HG03025 (cell line): ENCODE results near the gene DIPK1B.
"Not testable (repeated sequence)": the region's sequence is repeated elsewhere in the genome, so short reads cannot be mapped to it uniquely, and the experiment has no call there.

Source experiments
- ATAC-seq: cut with Tn5 transposase; IDR thresholded peaks from one replicate; pipeline ENCODE4 v1.9.1; 2021; ENCODE audit warnings: mild to moderate bottlenecking, moderate library complexity; ENCODE audit not compliant: unreplicated experiment, low FRiP score

The DIPK1B gene

DNA sequence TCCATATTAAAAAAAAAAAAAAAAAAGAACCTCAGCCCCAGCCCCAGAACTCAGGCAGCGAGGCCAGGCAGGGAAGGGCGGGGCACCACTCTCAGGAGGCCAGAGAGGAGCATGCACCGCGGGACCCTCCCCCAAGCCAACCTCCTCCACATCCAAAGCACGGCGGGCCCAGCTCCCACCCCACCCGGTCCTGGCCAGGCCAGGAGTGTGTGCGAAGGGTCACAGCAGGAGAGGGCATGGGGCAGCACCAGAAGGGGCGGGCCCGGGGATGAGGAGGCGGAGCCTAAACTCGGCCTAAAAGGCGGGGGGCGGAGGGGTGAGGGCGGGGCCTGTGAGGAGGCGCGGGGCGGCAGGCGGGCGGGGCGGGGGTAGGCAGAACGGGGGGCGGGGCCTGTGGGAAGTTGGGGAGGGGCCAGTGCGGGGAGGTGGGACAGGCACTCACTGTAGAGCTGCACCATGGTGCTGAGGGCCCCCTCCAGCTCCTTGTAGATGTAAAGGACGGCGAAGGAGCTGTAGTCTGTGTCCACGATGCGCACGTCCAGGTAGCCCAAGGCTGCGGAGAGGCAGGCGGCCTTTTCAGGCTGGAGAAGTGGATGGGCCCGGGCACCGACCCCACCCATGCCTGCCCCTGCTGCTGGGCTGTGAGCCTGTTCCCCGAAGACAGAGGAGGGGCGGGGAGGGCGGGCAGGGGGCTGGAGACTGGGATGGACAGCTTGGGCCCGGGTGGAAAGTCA lies 50.7 kb downstream of the DIPK1B start:
- ATAC-seq, result no peak

DNA sequence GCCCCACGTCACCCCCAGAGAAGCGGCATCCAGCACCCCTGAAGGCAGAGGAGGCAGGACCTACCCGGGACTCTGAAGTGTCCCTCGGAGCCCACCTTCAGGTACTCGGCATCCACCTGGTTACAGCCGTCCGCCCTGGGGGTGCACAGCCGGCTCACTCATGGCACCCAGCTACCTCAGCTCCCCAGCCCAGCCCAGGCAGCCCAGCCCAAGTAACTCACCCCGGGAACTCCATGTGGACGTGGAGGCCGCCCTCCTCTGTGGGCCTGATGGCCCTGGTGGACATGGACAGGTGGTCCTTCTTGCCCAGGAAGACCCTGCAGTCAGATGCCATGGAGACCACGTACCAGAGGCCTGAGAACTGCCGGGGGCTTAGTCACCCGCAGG lies 51.3 kb downstream of the DIPK1B start:
- ATAC-seq, result no peak

DNA sequence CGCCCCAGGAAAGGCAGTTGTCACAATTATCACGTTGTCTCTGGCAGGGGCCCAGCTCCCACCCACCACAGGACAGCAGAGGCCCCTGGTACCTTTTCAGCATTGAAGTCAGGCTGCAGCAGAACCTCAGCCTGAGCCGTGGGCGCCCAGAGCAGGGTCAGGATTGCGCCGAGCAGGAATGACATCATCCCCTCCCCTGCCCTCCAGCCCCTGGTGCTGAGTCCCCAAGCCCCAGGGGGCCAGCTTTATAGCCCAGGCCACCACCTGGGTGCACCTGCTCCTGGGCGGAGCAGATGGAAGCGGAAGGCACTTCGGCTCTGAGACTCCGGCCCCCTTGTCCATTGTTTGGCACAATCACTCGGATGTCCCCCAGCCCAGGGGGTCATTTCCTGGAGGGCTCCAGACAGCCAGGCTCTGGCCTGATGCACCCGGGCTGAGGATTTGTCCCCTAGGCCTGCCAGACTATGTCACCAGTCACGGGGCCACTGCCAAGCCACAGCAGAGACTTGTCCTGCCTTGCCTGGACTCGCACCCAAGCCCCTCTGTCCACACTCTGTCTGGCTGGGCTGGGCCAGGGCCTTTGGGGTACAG lies 52.0 kb downstream of the DIPK1B start, which contains the start of gene LCN15:
Gene LCN15, minus strand, starts transcription at position 218 of the 591 bp plus-strand sequence. Its CDS starts 30 bp downstream, at position 188.
- no peak for ATAC-seq

DNA sequence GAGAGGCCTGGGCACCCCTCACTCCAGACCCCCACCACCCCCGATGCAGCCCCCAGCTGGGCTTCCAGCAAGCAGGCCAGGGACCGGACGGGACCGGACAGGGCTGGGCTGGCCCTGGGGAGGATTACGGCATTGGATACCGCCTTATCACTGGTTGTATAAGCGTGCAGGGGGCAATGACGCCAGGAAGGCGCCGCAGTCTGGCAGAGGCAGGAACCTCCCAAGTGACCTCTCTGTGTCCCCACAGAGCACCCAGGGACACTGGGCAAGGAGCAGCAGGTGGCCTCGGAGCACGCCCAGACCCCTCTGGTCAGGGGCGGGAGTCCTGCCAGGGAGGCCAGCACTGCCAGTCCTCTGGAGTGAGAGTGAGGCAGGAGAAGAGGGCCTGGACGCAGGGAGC lies 52.7 kb downstream of the DIPK1B start:
- no peak for ATAC-seq

DNA sequence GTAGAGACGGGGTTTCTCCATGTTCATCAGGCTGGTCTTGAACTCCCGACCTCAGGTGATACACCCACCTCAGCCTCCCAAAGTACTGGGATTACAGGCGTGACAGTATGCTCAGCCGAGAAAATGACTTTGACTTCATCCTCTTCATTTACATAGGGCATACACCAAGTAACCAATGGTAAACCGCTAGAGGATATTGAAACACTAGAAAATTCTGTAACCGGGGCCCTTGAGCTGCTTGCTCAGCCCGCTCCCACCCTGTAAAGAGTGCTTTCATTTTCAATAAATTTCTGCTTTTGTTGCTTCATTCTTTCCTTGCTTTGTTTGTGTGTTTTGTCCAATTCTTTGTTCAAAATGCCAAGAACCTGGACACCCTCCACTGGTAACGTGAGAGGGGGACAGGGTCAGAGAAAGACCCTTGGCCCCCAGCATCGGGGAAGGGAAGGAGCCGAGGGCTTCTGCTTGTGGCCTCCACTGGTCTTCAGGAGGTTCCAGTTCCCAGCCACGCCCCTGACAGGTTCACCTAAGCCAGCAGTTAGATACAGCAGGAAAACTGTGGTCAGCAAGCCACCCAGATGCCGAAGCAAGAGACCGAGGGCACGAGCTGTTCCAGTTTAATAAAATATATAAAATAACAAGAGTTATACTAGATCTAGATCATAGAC lies 53.5 kb downstream of the DIPK1B start:
- ATAC-seq, result peak; percentile 49

DNA sequence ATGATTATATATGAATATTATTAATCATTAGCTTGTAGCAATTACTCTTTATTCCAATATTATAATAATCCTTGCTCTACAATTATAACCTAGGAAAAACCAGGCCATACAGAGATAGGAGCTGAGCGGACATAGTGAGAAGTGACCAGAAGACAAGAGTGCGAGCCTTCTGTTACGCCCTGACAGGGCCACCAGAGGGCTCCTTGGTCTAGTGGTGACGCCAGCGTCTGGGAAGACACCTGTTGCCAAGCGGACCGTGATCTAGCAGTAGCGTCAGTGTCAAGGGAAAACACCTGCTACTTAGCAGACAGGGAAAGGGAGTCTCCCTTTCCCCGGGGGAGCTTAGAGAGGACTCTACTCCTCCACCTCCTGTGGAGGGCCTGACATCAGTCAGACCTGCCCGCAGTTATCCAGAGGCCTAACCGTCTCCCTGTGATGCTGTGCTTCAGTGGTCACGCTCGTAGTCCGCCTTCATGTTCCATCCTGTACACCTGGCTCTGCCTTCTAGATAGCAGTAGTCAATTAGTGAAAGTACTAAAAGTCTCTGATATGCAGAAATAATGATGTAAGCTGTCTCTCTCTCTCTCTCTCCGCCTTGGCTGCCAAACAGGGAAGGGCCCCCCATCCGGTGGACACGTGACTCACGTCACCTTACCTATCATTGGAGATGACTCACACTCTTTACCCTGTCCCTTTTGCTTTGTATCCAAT lies 54.2 kb downstream of the DIPK1B start:
- ATAC-seq, result not testable (repeated sequence)

DNA sequence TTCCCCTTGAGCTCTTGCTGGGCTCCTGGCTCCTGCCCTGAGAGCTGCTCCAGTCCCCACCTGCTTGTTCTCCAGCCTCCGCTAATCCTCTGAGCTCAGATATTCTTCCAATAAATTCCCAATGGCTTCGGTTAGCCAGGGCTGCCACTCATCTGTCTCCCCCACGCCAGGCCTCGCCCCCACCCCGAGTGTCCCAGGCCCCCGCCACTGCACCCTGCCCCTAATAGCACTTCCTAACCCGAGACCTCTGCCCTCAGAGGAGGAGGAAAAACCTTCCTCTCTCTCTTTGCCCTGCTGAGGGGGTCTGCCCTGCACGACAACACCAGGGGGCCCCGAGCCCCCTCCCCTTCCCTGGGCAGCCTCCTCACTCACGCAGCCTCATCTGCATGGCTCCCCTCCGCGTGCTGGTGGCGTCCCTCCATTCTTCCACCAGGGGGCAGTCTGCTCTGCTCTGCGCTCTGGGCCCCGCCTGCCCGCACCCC lies 57.4 kb downstream of the DIPK1B start:
- no peak for ATAC-seq

DNA sequence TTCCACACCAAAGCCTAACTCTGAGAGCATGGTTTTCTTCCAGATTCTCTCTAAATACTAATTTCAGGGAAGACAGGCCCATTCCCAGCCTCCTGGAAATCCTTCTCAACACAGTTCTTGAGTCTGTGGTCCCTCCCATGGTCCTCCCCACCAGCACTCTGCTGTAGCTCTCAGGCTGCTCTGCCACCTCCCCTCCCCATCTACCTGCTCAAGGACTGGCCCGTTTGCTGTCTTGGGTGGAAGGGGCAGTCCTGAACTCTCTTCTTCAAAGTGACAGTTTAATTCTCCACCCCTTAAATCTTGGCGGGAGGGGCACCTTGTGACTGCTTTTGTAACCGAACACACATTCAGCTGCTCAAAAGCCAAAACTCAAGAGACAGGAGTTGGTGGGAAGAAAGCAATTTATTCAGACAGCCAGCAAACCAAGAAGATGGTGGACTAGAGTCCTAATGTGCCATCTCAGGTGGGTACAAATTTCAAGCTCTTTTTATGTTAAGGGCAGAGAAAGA lies 59.6 kb downstream of the DIPK1B start:
- no peak for ATAC-seq

DNA sequence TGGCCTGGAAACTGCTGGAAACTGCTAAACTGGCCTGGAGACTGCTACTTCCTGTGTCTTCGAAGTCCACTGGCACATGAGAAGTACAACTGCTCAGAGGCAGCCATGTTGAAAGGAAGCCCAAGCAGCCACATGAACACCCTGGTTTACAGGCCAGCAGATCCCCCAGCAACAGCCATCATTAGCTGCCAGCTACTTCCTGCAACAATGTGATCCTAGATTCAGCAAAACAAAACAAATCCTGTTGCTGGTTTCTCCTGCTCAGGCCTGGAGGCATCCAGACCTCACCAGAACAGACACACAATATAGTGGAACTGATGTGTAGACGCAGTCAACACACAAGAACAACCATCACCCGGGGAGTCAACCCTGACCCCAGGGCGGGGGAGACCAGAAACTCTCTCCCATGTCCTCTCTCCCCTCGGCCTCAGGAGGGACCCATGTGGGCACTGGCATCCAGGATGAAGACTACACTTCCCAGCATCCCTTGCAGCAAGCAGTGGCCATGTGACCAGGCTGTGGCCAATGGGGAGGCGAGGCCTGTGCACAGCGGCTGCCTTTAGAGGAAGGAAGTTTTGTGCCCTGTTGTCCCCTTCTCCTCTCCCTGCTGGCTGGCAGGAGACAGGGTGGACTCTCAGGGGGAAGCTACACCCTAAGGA lies 61.1 kb downstream of the DIPK1B start:
- ATAC-seq, result no peak
